ENCODE results near the gene SORCS2.

DNA sequence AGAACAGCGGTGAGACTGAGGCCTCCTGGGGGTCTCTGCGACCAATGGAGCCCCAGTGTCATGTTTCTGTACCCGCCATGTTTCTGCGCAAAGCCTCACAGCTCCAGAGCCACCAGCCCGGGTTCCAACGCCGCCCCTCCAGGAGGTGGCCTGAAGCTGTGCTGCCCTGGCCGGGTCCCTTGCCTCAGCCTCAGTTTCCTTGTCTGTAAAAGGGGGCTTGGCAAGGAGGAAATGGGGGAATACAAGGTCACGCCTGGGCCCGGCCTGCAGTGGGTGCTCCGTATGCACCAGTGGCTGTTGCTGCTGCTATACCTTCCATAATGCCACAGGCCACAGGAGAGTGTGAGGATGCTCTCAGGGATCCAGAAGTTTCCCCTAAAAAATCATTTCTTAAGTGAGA, 517.8 kb downstream of the SORCS2 start:
- TF ChIP-seq EZH2 (IDR thresholded peaks at IDR 0.05; ENCODE audit: borderline replicate concordance, low read depth, low read length, severe bottlenecking): no peak
- TF ChIP-seq, protein P1, sequence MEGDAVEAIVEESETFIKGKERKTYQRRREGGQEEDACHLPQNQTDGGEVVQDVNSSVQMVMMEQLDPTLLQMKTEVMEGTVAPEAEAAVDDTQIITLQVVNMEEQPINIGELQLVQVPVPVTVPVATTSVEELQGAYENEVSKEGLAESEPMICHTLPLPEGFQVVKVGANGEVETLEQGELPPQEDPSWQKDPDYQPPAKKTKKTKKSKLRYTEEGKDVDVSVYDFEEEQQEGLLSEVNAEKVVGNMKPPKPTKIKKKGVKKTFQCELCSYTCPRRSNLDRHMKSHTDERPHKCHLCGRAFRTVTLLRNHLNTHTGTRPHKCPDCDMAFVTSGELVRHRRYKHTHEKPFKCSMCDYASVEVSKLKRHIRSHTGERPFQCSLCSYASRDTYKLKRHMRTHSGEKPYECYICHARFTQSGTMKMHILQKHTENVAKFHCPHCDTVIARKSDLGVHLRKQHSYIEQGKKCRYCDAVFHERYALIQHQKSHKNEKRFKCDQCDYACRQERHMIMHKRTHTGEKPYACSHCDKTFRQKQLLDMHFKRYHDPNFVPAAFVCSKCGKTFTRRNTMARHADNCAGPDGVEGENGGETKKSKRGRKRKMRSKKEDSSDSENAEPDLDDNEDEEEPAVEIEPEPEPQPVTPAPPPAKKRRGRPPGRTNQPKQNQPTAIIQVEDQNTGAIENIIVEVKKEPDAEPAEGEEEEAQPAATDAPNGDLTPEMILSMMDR (IDR thresholded peaks at IDR 0.05; ENCODE audit: borderline replicate concordance, extremely low read depth, low read length, poor library complexity, severe bottlenecking): no peak
